ENCODE results near the gene IER5. TPM values are rescaled to one million over a fixed set of nuclear protein-coding genes. Genes with fewer than 3 reads are reported as not detected.
A peak's percentile ranks its signal among the peaks of the same experiment; 100 is the strongest.
"Not testable (repeated sequence)": the region's sequence is repeated elsewhere in the genome, so short reads cannot be mapped to it uniquely, and the experiment has no call there.

Gene IER5
- polyA plus RNA-seq (2011; rRNA removed) (16.0 and 16.9 TPM in 2 replicates), polyA minus RNA-seq (2011; rRNA and poly(A)+ RNA removed) (16.3 and 22.8 TPM in 2 replicates)

- ChIA-PET CTCF (interaction anchor here (5.8 kb wide), 1 partner anchor 54 kb away, joined by 46 read pairs; no protein-coding TSS in a partner anchor), POLR2A (interaction anchor here (0.5 to 1.0 kb wide), 3 partner anchors 10 to 48 kb away, joined by 3 to 7 read pairs (median 6); no protein-coding TSS in a partner anchor)
- TF ChIP-seq, protein P1, sequence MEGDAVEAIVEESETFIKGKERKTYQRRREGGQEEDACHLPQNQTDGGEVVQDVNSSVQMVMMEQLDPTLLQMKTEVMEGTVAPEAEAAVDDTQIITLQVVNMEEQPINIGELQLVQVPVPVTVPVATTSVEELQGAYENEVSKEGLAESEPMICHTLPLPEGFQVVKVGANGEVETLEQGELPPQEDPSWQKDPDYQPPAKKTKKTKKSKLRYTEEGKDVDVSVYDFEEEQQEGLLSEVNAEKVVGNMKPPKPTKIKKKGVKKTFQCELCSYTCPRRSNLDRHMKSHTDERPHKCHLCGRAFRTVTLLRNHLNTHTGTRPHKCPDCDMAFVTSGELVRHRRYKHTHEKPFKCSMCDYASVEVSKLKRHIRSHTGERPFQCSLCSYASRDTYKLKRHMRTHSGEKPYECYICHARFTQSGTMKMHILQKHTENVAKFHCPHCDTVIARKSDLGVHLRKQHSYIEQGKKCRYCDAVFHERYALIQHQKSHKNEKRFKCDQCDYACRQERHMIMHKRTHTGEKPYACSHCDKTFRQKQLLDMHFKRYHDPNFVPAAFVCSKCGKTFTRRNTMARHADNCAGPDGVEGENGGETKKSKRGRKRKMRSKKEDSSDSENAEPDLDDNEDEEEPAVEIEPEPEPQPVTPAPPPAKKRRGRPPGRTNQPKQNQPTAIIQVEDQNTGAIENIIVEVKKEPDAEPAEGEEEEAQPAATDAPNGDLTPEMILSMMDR (IDR thresholded peaks at IDR 0.05; ENCODE audit: insufficient read depth, low read depth, low read length) = no peak
- Histone ChIP-seq H3K36me3 (ENCODE audit: control insufficient read depth, insufficient read depth, low read length) (peaks cover 2% of the 10 kb centered on the region; the same call in 1 of the 2 replicates), H3K4me3 (ENCODE audit: low read depth, low read length) (peak within 1 kb of the TSS; percentile 84), H3K27me3 (ENCODE audit: control insufficient read depth, insufficient read depth, low read length) (no peaks in the 10 kb centered on the region)
- DNase-seq (ENCODE audit: low read depth) = peak; percentile 76
These were observed at the start of gene IER5 for GRCh38 chr1:181088079-181089016. Gene IER5, plus strand, starts transcription at chr1:181088700. Its CDS starts 203 bp downstream, at chr1:181088903.

DNA sequence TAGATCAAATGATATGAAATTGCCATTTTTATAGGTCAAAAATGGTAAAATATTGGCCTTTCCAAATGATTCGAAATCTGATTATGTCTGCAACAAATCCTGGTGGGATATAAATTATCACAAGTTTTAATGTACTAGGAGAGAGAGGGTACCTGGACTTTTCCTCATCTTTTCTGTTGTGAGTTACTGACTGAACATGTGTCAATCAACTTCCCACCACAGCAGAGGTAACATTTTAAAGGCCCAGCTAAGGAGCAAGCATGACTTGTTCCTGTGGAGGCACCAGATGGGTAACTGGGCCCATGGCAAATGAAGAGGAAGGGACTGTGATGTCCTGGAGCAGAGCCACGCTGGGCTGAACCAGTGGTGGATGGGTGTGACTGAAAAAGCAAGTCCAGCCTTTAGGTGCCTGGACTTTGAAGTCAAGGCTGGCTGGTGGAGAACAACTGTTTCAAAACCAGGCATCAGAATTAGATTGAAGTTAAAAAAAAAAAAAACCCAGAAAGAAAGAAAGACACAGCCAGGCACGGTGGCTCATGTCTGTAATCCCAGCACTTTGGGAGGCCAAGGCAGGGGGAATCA is 48.1 kb upstream of the IER5 start:
- ChIA-PET CTCF (interaction anchor here (0.6 to 13.7 kb wide), 5 partner anchors 11 to 125 kb away, joined by 3 to 130 read pairs (median 5); no protein-coding TSS in a partner anchor), POLR2A (no interaction called here)
- DNase-seq (ENCODE audit: low read depth) = no peak
- no peaks in the 10 kb centered on the region for H3K27me3 ChIP-seq (ENCODE audit: control insufficient read depth, insufficient read depth, low read length)
- TF ChIP-seq, protein P1 (IDR thresholded peaks at IDR 0.05; ENCODE audit: insufficient read depth, low read depth, low read length) = no peak
- H3K4me3 ChIP-seq (ENCODE audit: low read depth, low read length) = no peak overlapping the region
- no peaks in the 10 kb centered on the region for H3K36me3 ChIP-seq (ENCODE audit: control insufficient read depth, insufficient read depth, low read length)

- CTCF ChIA-PET = interaction anchor here (1.2 to 13.7 kb wide), 4 partner anchors 12 to 98 kb away, joined by 3 to 130 read pairs (median 4); no protein-coding TSS in a partner anchor
- DNase-seq (ENCODE audit: low read depth) = no peak
- H3K36me3 ChIP-seq (ENCODE audit: control insufficient read depth, insufficient read depth, low read length) = no peaks in the 10 kb centered on the region
- TF ChIP-seq, protein P1 (IDR thresholded peaks at IDR 0.05; ENCODE audit: insufficient read depth, low read depth, low read length) = no peak
- H3K27me3 ChIP-seq (ENCODE audit: control insufficient read depth, insufficient read depth, low read length) = no peaks in the 10 kb centered on the region
- no peak overlapping the region for H3K4me3 ChIP-seq (ENCODE audit: low read depth, low read length)
- POLR2A ChIA-PET = interaction anchor here (1.0 kb wide), 1 partner anchor 92 kb away, joined by 4 read pairs; no protein-coding TSS in a partner anchor
These were observed 45.2 kb upstream of the IER5 start for GRCh38 chr1:181043025-181043888.

GRCh38 chr1:181044449-181044966 is 44.0 kb upstream of the IER5 start:
- Histone ChIP-seq H3K36me3 (ENCODE audit: control insufficient read depth, insufficient read depth, low read length) (no peaks in the 10 kb centered on the region), H3K27me3 (ENCODE audit: control insufficient read depth, insufficient read depth, low read length) (no peaks in the 10 kb centered on the region), H3K4me3 (ENCODE audit: low read depth, low read length) (no peak overlapping the region)
- TF ChIP-seq, protein P1 (IDR thresholded peaks at IDR 0.05; ENCODE audit: insufficient read depth, low read depth, low read length) = no peak
- ChIA-PET POLR2A (no interaction called here), CTCF (interaction anchor here (1.0 to 13.7 kb wide), 2 partner anchors 9 to 97 kb away, joined by 3 to 130 read pairs; no protein-coding TSS in a partner anchor)
- DNase-seq (ENCODE audit: low read depth) = no peak

- H3K4me3 ChIP-seq (ENCODE audit: low read depth, low read length); POLR2A ChIA-PET; H3K27me3 ChIP-seq (ENCODE audit: control insufficient read depth, insufficient read depth, low read length); H3K36me3 ChIP-seq (ENCODE audit: control insufficient read depth, insufficient read depth, low read length); DNase-seq (ENCODE audit: low read depth): not testable (repeated sequence)
- CTCF ChIA-PET = interaction anchor here (1.4 kb wide), 2 partner anchors 9 to 34 kb away, joined by 3 to 4 read pairs; no protein-coding TSS in a partner anchor
These were observed 42.6 kb upstream of the IER5 start for GRCh38 chr1:181045946-181046345.

Data from BJ (cell line).